ENCODE results near the gene COPG1.

The COPG1 gene

DNA sequence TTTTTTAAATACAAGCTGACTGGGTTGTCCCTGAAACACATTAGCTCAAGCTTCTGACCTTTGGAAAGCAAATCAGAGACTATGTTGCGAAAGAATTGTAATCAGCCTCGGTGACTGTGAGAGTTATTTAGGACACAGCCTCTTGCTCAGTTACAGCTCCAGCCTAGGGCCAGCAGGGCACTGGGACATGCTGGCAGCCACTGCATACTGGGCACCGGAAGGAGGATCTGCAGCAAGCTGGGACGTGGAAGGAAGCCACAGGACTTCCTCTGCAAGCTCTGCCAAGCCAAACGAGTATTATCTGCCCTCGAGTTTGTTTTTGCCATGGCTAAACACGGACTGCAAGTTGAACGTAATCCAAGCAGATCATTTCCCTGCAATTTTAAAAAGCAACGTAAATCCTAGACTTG lies 24.4 kb upstream of the COPG1 start:
- peaks cover 47 to 79% (median 66%) of the 10 kb centered on the region in 10 experiments for H3K4me1 ChIP-seq
- no peaks in the 10 kb centered on the region for H4K20me1 ChIP-seq
- H3K9ac ChIP-seq = peak overlapping the region; percentile 23 to 76 (median 67); a peak in 20 of 22 replicates
- H3K27me3 ChIP-seq = no peaks in the 10 kb centered on the region
- no peaks in the 10 kb centered on the region for H3K9me3 ChIP-seq (replicated peaks in 1 of 11)
- peak; percentile 61 to 94 (median 88); a peak in 20 of 22 replicates for TF ChIP-seq Cebpa-rat (IDR thresholded peaks at IDR 0.05)
- H3K4me3 ChIP-seq = peak overlapping the region in 7 of 10 experiments; percentile 13 to 53 (median 28); a peak in 11 of 20 replicates
- H3K4me2 ChIP-seq = peak overlapping the region; percentile 73 to 90 (median 84)
- peak overlapping the region in 10 of 11 experiments; percentile 56 to 93 (median 82); a peak in 20 of 22 replicates for H3K27ac ChIP-seq
- H3K36me3 ChIP-seq = no peaks in the 10 kb centered on the region

DNA sequence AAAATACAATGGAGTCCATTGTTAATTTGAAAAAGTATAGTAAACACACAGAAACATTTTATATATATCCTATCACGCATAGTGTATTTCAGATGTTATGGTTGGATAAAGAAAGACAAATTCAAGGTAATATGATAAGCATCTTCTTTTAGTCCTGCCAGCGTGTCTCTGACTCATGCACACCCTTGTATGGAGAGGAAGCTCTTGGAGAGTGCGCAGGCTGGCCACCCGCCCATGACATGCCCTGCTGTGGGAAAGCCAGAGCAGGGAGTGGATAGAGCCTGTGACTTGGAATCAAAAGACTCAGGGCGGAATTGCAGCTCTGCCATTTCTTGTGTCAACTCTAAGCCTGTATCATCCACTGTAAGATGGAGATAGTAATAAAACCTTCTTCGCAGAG lies 23.0 kb upstream of the COPG1 start:
- H4K20me1 ChIP-seq = no peaks in the 10 kb centered on the region
- H3K9ac ChIP-seq = peak overlapping the region in 6 of 11 experiments; percentile 22 to 79 (median 72); a peak in 6 of 22 replicates
- no peaks in the 10 kb centered on the region for H3K27me3 ChIP-seq
- H3K4me2 ChIP-seq = peak overlapping the region in 8 of 11 experiments; percentile 79 to 90 (median 84); a peak in 18 of 22 replicates
- H3K4me3 ChIP-seq = no peak overlapping the region
- peaks cover 54 to 92% (median 79%) of the 10 kb centered on the region in 10 experiments for H3K4me1 ChIP-seq
- peak overlapping the region in 8 of 11 experiments; percentile 63 to 93 (median 84); a peak in 15 of 22 replicates for H3K27ac ChIP-seq
- no peak for TF ChIP-seq Cebpa-rat (IDR thresholded peaks at IDR 0.05)
- no peaks in the 10 kb centered on the region for H3K36me3 ChIP-seq
- H3K9me3 ChIP-seq (replicated peaks in 1 of 11) = no peaks in the 10 kb centered on the region

- peak overlapping the region in 9 of 11 experiments; percentile 25 to 84 (median 65); a peak in 13 of 22 replicates for H3K9ac ChIP-seq
- H3K4me2 ChIP-seq = peak overlapping the region; percentile 62 to 90 (median 84)
- no peaks in the 10 kb centered on the region for H3K27me3 ChIP-seq
- peak overlapping the region in 10 of 11 experiments; percentile 48 to 93 (median 82); a peak in 20 of 22 replicates for H3K27ac ChIP-seq
- H3K36me3 ChIP-seq = no peaks in the 10 kb centered on the region
- H3K4me1 ChIP-seq = peaks cover 66 to 100% (median 96%) of the 10 kb centered on the region in 10 experiments
- 0 out of 20 replicates have a peak overlapping the region, but pooled peaks of 2 of the 10 experiments have one; percentile 1 to 3 for H3K4me3 ChIP-seq
- no peak for TF ChIP-seq Cebpa-rat (IDR thresholded peaks at IDR 0.05)
- no peaks in the 10 kb centered on the region for H3K9me3 ChIP-seq (replicated peaks in 1 of 11)
- H4K20me1 ChIP-seq = no peaks in the 10 kb centered on the region
Measured at GRCh38 chr3:129228891-129229585, 20.4 kb upstream of the COPG1 start.

DNA sequence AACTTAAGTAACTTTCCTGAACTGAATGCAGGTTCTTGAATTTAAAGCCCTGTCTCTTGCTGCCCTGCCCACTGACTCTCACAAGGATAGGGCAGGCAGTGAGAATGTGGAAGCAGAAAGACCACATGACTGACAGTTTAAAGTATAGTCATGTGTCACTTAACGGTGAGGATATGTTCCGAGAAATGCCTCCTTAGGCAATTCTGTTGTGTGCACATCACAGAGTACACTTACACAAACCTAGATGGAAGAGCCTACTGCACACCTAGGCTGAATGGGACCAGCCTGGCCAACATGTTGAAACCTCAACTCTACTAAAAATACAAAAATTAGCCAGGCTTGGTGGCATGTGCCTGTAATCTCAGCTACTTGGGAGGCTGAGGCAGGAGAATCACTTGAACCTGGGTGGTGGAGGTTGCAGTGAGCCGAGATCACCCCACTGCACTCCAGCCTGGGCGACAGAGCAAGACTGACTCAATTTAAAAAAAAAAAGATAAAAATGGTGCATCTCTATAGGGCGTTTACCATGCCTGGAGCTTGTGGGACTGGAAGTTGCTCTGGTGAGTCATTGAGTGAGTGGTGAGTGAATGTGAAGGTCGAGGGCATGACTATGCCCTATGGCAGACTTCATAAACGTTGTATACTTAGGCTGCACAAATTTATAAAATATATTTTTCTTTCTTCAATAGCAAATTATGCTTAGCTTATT lies 18.9 kb upstream of the COPG1 start:
- TF ChIP-seq Cebpa-rat (IDR thresholded peaks at IDR 0.05) = 0 out of 22 replicates have a peak, but pooled peaks of 1 of the 11 experiments have one; percentile 13
- H3K9ac ChIP-seq = peak overlapping the region in 6 of 11 experiments; percentile 17 to 84 (median 72); a peak in 10 of 22 replicates
- no peaks in the 10 kb centered on the region for H3K9me3 ChIP-seq (replicated peaks in 1 of 11)
- no peaks in the 10 kb centered on the region for H4K20me1 ChIP-seq
- H3K27ac ChIP-seq = peak overlapping the region in 8 of 11 experiments; percentile 47 to 93 (median 84); a peak in 16 of 22 replicates
- H3K4me3 ChIP-seq = peak overlapping the region in 2 of 10 experiments; percentile 30 to 35; a peak in 2 of 20 replicates
- no peaks in the 10 kb centered on the region for H3K36me3 ChIP-seq
- no peaks in the 10 kb centered on the region for H3K27me3 ChIP-seq
- peak overlapping the region in 10 of 11 experiments; percentile 0 to 90 (median 84); a peak in 19 of 22 replicates for H3K4me2 ChIP-seq
- peaks cover 71 to 100% (median 96%) of the 10 kb centered on the region in 10 experiments for H3K4me1 ChIP-seq

- TF ChIP-seq Cebpa-rat (IDR thresholded peaks at IDR 0.05) = no peak
- Histone ChIP-seq H3K4me3 (peak overlapping the region in 1 of 10 experiments; percentile 30; a peak in 2 of 20 replicates), H3K27ac (peak overlapping the region in 7 of 11 experiments; percentile 1 to 93 (median 85); a peak in 13 of 22 replicates), H3K4me2 (peak overlapping the region in 6 of 11 experiments; percentile 44 to 90 (median 86); a peak in 12 of 22 replicates), H3K36me3 (no peaks in the 10 kb centered on the region), H3K4me1 (peaks cover 69 to 100% (median 94%) of the 10 kb centered on the region in 10 experiments), H3K9me3 (replicated peaks in 1 of 11) (no peaks in the 10 kb centered on the region), H4K20me1 (no peaks in the 10 kb centered on the region), H3K27me3 (no peaks in the 10 kb centered on the region), H3K9ac (peak overlapping the region in 5 of 11 experiments; percentile 13 to 84 (median 23); a peak in 6 of 22 replicates)
Measured at GRCh38 chr3:129231331-129232119, 17.9 kb upstream of the COPG1 start.

DNA sequence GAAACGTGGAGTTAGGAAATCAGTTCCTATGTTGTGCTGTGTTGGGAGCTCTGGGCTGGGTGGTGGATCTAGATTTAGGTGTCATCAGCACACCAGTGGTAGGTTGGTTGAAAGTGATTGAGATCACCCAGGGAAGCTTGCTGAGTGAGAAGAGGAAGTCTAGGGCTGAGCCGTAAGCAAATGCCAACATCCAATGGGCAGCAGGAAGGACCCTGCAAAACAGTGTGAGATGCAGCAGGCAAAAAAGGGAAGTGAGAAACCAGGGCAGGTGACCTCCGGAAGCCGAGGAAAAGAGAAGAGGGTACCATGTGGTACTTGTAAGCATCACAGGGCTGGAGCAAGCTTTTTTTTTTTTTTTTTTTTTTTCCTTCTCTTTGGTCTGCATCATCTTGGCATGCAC lies 15.9 kb upstream of the COPG1 start:
- no peaks in the 10 kb centered on the region for H3K27me3 ChIP-seq

DNA sequence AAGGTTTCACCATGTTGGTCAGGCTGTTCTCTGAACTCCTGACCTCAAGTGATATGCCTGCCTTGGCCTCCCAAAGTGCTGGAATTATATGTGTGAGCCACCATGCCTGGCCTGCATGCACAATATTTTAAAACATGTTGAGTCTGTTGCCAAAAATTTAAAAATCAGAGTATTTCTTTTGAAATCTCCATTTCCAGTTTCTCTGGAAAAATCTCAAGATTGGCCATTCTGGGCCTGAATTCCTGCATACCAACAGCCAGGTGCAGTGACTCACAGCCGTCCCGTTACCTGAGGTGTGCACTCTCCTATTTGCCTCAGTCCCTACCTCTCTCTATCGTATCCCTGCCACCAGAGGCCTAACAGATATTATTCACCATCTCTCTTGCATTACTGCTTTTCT lies 15.0 kb upstream of the COPG1 start:
- no peaks in the 10 kb centered on the region for H3K27me3 ChIP-seq
- no peak for TF ChIP-seq Cebpa-rat (IDR thresholded peaks at IDR 0.05)
- peaks cover 40 to 100% (median 78%) of the 10 kb centered on the region in 10 experiments for H3K4me1 ChIP-seq
- peak overlapping the region; percentile 3 to 95 (median 69); a peak in 19 of 22 replicates for H3K27ac ChIP-seq
- no peaks in the 10 kb centered on the region for H4K20me1 ChIP-seq
- peaks cover 0 to 11% (median 0%) of the 10 kb centered on the region in 11 experiments; a peak in 3 of 22 replicates for H3K9me3 ChIP-seq (replicated peaks in 1 of 11)
- no peak overlapping the region for H3K4me3 ChIP-seq
- H3K4me2 ChIP-seq = peak overlapping the region; percentile 79 to 90 (median 85)
- no peaks in the 10 kb centered on the region for H3K36me3 ChIP-seq
- H3K9ac ChIP-seq = peak overlapping the region in 7 of 11 experiments; percentile 32 to 67 (median 44); a peak in 10 of 22 replicates

More for the DNA sequence above, 15.9 kb upstream of the COPG1 start:
- Histone ChIP-seq H3K4me1 (peaks cover 49 to 100% (median 78%) of the 10 kb centered on the region in 10 experiments), H3K9me3 (replicated peaks in 1 of 11) (peaks cover 0 to 5% (median 0%) of the 10 kb centered on the region in 11 experiments; a peak in 3 of 22 replicates), H4K20me1 (no peaks in the 10 kb centered on the region), H3K27ac (peak overlapping the region in 9 of 11 experiments; percentile 60 to 93 (median 73); a peak in 17 of 22 replicates), H3K4me3 (no peak overlapping the region), H3K36me3 (no peaks in the 10 kb centered on the region), H3K9ac (peak overlapping the region in 6 of 11 experiments; percentile 26 to 62 (median 56); a peak in 9 of 22 replicates), H3K4me2 (peak overlapping the region; percentile 79 to 90 (median 85))
- no peak for TF ChIP-seq Cebpa-rat (IDR thresholded peaks at IDR 0.05)

Data from BLaER1 treated with 17β-estradiol and CSF1 and Interleukin-3, amounts not matched to agents 10 nM and 100 nM (cell line).